Smooth muscle cell (in vitro differentiated cells): ENCODE data around the gene ETV3. TPM values are rescaled to one million over a fixed set of nuclear protein-coding genes. Genes with fewer than 3 reads are reported as not detected.

Experiments used
- DNase-seq: peaks from one replicate; lab custom pipeline; 2025; ENCODE audit not compliant: unreplicated experiment; lab: John Stamatoyannopoulos, UW
- H2AFZ ChIP-seq: fragments of 200-600 bp; sonication (generic); 2 replicates; pipeline ENCODE4 v1.6.0; 2016; ENCODE audit warnings: antibody characterized with exemption, low read depth, mild to moderate bottlenecking
- H3F3A ChIP-seq: fragments of 200-600 bp; sonication (generic); 2 replicates; pipeline ENCODE4 v1.6.0; 2017; ENCODE audit warnings: antibody characterized with exemption, low read depth
- H3K27ac ChIP-seq: fragments of 200-600 bp; sonication (generic); 2 replicates; pipeline ENCODE4 v1.5.1; 2016; ENCODE audit warnings: low read depth, mild to moderate bottlenecking
- H3K27me3 ChIP-seq: fragments of 200-600 bp; sonication (generic); 2 replicates; pipeline ENCODE4 v1.6.1; 2016; ENCODE audit warnings: low read depth, mild to moderate bottlenecking
- H3K36me3 ChIP-seq: fragments of 200-600 bp; sonication (generic); 2 replicates; pipeline ENCODE4 v1.5.1; 2016; ENCODE audit warnings: low read depth
- H3K4me1 ChIP-seq: fragments of 200-600 bp; sonication (generic); 2 replicates; pipeline ENCODE4 v1.5.1; 2016; ENCODE audit warnings: low read depth
- H3K4me2 ChIP-seq: fragments of 200-600 bp; sonication (generic); 2 replicates; pipeline ENCODE4 v1.6.0; 2016; ENCODE audit warnings: mild to moderate bottlenecking
- H3K4me3 ChIP-seq: fragments of 200-600 bp; sonication (generic); 2 replicates; pipeline ENCODE4 v1.5.1; 2016; ENCODE audit warnings: mild to moderate bottlenecking
- H3K79me2 ChIP-seq: fragments of 200-600 bp; sonication (generic); 2 replicates; pipeline ENCODE4 v1.6.0; 2016; ENCODE audit warnings: low read depth, mild to moderate bottlenecking
- H3K9ac ChIP-seq: fragments of 200-600 bp; sonication (generic); 2 replicates; pipeline ENCODE4 v1.6.0; 2016; ENCODE audit warnings: low read depth
- H3K9me3 ChIP-seq: fragments of 200-600 bp; sonication (generic); replicated peaks from 2 replicates; pipeline ENCODE4 v1.5.1; 2016; ENCODE audit warnings: low read depth
- H4K20me1 ChIP-seq: fragments of 200-600 bp; sonication (generic); 2 replicates; pipeline ENCODE4 v1.6.0; 2016; ENCODE audit warnings: low read depth
- CTCF ChIP-seq: fragments of 200-600 bp; sonication (generic); IDR thresholded peaks from 2 replicates; pipeline ENCODE4 v1.5.1; 2017; ENCODE audit warnings: borderline replicate concordance, mild to moderate bottlenecking, antibody characterized with exemption; ENCODE audit not compliant: insufficient read depth, poor library complexity, severe bottlenecking
- WGBS: methylation state at CpG from one replicate; pipeline ENCODE4 v1.1.7; 2016; ENCODE audit warnings: low lambda C conversion rate; 5-methylcytosine and 5-hydroxymethylcytosine counted together
- polyA plus RNA-seq: library from polyadenylated mRNA; unstranded; fragments of >200 nt; fragmentation: Nextera tagmentation; extraction: Ambion mirVana; gene quantifications from 2 replicates; pipeline ENCODE4 v1.2.1, GENCODE V29; 2016
- total RNA-seq: library from RNA; depleted of rRNA; stranded (reverse); fragments of >200 nt; gene quantifications from 2 replicates; pipeline ENCODE4 v1.2.3, GENCODE V29; 2014

ETV3 gene
- total and polyA plus RNA-seq, 2 experiments from 2014 or later: 11.4 to 33.2 TPM

- 85% methylated on average over 4 of the region's 4 CpGs for WGBS
- Histone ChIP-seq H3K4me2 (no peak overlapping the region), H2AFZ (no peak overlapping the region), H4K20me1 (no peaks in the 10 kb centered on the region), H3K27me3 (no peaks in the 10 kb centered on the region), H3K79me2 (no peaks in the 10 kb centered on the region), H3F3A (peaks cover 3% of the 10 kb centered on the region), H3K4me1 (no peaks in the 10 kb centered on the region), H3K36me3 (no peaks in the 10 kb centered on the region), H3K9me3 (no peaks in the 10 kb centered on the region), H3K27ac (no peak overlapping the region), H3K4me3 (no peak overlapping the region), H3K9ac (no peak overlapping the region)
- no peak for TF ChIP-seq CTCF
- DNase-seq: no peak
Measured at GRCh38 chr1:157095091-157095490, 43.1 kb downstream of the ETV3 start.

DNA sequence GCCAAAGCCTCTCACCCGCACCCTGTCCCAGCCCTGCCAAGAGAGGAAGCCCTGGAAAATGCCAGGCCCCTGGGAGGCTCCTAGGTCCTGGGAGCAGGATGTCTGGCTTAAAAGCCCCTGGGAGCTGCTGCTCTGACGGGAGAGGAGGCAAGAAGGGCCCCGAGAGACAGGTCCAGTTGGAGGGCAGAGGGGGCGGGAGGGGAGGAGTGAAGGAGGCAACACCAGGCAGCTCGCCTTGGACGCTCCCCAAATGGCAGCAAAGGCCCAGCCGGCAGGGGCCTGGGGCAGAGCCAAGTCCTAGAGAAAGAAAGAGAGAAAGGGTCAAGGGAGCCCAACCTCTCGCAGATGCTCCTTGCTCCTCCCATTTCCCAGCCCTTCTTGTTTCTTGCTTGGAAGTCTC, 45.4 kb downstream of the ETV3 start:
- Histone ChIP-seq H3K9me3 (no peaks in the 10 kb centered on the region), H3K9ac (no peak overlapping the region), H3K36me3 (no peaks in the 10 kb centered on the region), H3K27me3 (no peaks in the 10 kb centered on the region), H3F3A (peaks cover 8% of the 10 kb centered on the region), H2AFZ (no peak overlapping the region), H4K20me1 (no peaks in the 10 kb centered on the region), H3K4me2 (no peak overlapping the region), H3K79me2 (no peaks in the 10 kb centered on the region), H3K4me1 (no peaks in the 10 kb centered on the region), H3K4me3 (no peak overlapping the region), H3K27ac (no peak overlapping the region)
- DNase-seq: no peak
- WGBS: 82% methylated on average over 8 of the region's 8 CpGs
- TF ChIP-seq CTCF: no peak

DNA sequence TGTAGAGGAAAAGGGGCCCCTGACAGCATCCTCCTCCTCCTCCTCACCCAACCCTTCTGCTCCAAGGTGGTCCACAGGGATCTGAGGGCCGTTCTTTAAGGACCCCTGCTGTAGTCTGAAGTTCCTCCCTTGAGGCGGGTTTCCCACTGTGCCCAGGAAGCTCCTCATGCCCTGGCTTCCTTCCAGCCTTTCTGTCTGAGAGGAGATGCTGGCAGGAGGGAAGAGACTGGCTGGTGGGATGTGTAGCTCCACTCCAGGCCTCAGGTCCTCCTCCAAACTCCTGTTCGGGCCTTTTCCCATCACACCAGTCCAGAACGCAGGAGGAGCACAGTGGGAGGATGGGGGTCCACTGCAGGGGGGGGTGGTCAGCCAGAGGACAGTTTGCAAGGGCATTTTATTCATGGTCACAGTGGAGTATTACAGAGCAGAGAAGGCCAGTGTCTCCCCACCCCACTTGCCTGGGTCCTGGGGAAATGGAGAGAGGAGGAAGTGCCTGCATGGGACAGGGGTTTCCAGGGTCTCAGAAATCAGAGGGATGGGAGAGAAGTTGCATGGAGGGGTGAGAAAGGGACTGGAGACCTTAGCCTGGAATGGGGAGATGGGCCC, 46.4 kb downstream of the ETV3 start:
- Histone ChIP-seq H2AFZ (no peak overlapping the region), H3K27me3 (no peaks in the 10 kb centered on the region), H3K9me3 (no peaks in the 10 kb centered on the region), H3K27ac (no peak overlapping the region), H3K79me2 (no peaks in the 10 kb centered on the region), H4K20me1 (no peaks in the 10 kb centered on the region), H3K4me2 (no peak overlapping the region), H3K4me1 (no peaks in the 10 kb centered on the region), H3K4me3 (no peak overlapping the region), H3K9ac (no peak overlapping the region), H3K36me3 (no peaks in the 10 kb centered on the region), H3F3A (peaks cover 8% of the 10 kb centered on the region)
- WGBS: 85% methylated on average over 4 of the region's 4 CpGs
- no peak for DNase-seq
- TF ChIP-seq CTCF: no peak

DNA sequence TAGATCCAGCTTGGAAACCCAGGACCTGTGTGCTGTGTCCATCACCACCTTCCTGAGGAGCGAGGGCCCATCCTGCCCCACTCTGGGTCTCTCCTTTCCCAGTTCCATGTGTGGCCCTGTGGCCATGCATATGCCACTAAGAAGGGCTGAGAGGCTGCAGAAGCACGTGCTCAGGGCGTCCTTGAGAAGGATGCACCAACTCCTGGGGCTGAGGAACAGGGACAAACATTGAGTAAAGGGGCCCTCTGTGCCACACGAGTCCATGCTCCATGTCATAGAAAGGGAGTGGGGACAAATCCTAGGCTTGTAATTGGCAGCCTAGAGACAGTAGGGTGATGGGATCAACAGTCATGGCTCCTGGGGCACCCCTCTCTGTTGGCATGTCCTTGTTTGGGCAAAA, 47.0 kb downstream of the ETV3 start:
- Histone ChIP-seq H4K20me1 (no peaks in the 10 kb centered on the region), H3K4me1 (no peaks in the 10 kb centered on the region), H3K27me3 (no peaks in the 10 kb centered on the region), H3K9me3 (no peaks in the 10 kb centered on the region), H3K9ac (no peak overlapping the region), H3K4me3 (no peak overlapping the region), H3K79me2 (no peaks in the 10 kb centered on the region), H2AFZ (no peak overlapping the region), H3F3A (peaks cover 8% of the 10 kb centered on the region), H3K36me3 (no peaks in the 10 kb centered on the region), H3K27ac (no peak overlapping the region), H3K4me2 (no peak overlapping the region)
- TF ChIP-seq CTCF: no peak
- no peak for DNase-seq
- WGBS: 95% methylated on average over 4 of the region's 4 CpGs
